ENCODE data around the gene SPDYE1. TPM values are rescaled to one million over a fixed set of nuclear protein-coding genes. Genes with fewer than 3 reads are reported as not detected.

Gene SPDYE1
- total RNA-seq, 1 donor from 2014 or later, result not detected

DNA sequence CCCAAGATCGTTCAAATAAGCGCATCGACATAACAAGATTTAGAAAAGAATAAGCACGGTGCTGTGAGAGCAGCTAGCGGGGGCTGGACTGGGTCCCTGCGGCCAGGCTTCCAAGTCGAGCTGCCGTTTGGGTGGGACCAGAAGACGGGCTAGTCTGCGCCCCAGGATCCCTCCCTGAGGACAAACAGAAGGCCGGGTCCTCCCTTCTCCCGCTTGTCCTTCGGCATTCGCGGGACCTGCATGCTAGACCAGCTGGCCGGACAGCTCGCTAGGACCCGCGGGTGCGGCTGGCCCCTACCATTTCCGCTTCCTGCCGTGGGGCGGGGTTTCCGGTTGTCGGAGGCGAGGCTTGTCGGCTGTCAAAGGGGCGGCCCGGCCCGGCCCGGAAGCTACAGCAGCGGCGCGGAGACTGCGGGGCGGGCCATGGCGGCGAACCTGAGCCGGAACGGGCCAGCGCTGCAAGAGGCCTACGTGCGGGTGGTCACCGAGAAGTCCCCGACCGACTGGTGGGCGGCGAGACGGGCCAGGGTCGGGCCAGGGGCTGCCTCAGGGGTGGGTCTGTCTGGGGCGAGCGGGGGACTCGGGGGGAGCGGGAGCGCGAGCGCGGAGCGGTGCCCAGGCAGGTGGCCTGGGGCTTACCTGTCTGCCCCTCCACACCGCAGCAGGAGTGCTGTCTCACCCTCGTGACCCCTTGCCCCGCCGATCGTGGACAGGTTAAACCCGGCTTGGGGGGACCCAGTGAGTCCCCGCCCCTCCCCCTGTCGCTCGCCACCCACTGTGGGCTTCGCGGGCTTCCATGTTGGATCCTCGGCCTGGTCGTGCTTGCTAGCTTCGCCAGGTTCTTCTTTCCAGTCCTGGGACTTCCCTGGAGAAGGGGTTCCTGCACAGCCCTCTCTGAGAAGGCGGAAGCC lies 46.9 kb downstream of the SPDYE1 start, which contains the start of gene DBNL:
Gene DBNL (plus strand): TSS at position 388 of the 911 bp plus-strand sequence. CDS start 36 bp downstream, at position 424.
- peak; percentile 96 for DNase-seq (ENCODE audit: low spot score)

- peak; percentile 35 for DNase-seq (ENCODE audit: low spot score)
These were observed 47.7 kb downstream of the SPDYE1 start for GRCh38 chr7:44045226-44046014.

DNA sequence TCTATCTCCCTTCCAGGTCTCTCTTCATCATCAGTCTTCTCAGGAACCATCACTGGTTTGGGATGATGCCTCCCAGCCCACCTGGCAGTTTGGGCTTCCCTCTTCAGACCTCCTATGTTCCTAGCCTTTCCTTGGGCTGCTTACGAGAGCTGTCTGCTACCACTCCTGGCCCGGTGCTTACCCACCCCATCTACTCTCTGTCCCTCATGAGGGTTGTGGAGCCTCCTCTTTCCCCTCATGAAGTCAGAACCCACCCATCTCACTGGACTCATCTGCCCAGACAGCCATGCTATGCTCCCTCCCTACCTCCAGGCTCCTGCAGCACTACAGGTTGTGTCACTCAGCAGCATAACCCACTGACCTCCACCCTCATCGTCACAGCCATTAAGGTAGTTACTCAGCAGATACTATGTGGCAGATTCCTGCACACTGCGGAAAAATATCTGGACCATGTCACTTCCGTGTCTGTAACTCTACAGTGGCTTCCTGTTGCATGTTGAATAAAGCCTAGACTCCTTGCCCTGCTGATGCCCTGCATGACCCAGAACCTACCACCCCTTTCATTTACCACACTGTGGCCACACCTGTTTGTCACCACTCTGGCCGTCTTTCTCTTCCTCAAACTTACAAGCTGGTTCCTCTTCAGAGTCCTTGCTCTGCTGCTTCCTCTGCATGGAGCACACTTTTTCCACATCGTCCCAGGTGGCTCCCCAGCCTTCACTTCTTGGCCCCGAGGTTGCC lies 48.8 kb downstream of the SPDYE1 start:
- peak; percentile 41 for DNase-seq (ENCODE audit: low spot score)

DNA sequence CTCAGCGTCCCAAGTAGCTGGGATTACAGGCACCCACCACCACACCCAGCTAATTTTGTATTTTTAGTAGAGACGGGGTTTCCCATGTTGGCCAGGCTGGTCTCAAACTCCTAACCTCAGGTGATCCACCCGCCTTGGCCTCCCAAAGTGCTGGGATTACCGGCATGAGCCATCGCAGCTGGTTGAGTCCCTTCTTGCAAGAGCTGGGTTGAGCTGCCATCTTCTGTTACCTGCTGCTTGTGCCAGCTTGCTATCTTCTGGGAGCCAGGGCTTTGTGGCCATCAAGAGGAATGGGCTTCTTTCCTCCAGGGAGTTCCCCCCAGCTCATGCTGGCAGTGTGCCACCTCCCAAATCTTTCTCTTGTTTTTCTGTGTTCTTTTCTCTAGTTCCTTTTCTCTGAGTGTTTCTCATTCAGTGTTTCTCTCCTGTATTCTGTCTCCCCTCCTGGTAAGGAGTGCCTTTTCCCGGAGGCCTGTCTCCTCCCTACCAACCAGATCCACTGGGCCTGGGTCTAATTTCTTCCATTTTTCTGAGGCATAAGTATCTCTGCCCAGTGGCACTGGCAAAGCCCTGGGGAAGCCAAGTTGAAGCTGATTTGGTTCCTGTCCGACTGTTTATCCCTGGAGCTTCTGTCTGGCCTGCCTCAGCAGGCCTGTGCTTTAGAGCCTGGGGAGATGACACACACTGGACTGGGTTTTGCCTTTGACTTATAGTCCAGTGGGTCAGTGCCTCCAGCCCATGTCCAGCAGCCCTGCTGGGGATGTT lies 50.5 kb downstream of the SPDYE1 start:
- DNase-seq (ENCODE audit: low spot score), result peak; percentile 37

- peak; percentile 32 for DNase-seq (ENCODE audit: low spot score)
These were observed 52.6 kb downstream of the SPDYE1 start for GRCh38 chr7:44050121-44050914.

GRCh38 chr7:44050915-44051560 lies 53.3 kb downstream of the SPDYE1 start:
- DNase-seq (ENCODE audit: low spot score), result peak; percentile 23

- peak; percentile 24 for DNase-seq (ENCODE audit: low spot score)
These were observed 54.0 kb downstream of the SPDYE1 start for GRCh38 chr7:44051611-44052220.

DNA sequence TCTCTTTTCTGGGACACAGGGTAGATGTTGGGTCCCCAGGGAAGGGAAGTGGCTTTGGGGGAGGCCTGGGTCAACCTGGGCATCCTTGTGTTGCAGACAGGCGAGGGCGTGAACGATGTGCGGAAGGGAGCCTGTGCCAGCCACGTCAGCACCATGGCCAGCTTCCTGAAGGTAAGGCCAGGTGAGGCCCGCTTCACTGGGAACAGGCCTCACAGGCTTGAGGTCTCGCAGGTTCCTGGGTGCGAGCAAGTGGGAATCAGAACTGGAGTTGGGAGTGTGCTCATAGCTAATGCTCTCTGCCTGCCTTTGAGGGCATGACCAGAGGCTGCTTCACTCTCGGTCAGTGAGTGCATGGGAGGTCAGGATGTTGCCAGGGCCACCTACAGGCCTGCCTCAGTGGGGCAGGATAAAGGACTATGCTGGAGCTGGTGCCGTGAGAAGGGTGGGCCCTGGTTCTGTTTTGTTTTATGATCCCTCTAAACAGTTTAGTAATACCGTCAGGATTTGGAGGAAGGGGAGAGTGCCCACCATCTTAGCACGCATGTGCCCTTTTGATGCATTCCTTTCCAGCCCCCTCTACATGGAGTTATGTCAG lies 55.2 kb downstream of the SPDYE1 start:
- peak; percentile 24 for DNase-seq (ENCODE audit: low spot score)

DNA sequence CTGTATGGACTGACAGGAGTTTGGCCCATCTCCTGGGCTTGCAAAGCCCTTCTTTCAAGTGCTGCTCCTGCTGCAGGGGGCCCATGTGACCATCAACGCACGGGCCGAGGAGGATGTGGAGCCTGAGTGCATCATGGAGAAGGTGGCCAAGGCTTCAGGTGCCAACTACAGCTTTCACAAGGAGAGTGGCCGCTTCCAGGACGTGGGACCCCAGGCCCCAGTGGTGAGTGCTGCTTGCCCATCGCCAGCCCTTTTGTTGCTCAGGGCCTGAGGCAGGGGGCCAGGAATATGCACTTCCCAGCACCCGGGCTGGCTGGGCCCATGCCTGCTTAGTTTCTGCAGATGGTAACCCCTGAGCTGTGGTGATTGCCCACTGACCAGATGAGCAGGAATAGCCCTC lies 59.0 kb downstream of the SPDYE1 start:
- DNase-seq (ENCODE audit: low spot score), result peak; percentile 41

GRCh38 chr7:44057181-44057848 lies 59.6 kb downstream of the SPDYE1 start:
- peak; percentile 24 for DNase-seq (ENCODE audit: low spot score)

- DNase-seq (ENCODE audit: low spot score), result no peak
These were observed 60.4 kb downstream of the SPDYE1 start for GRCh38 chr7:44057849-44058758.

DNA sequence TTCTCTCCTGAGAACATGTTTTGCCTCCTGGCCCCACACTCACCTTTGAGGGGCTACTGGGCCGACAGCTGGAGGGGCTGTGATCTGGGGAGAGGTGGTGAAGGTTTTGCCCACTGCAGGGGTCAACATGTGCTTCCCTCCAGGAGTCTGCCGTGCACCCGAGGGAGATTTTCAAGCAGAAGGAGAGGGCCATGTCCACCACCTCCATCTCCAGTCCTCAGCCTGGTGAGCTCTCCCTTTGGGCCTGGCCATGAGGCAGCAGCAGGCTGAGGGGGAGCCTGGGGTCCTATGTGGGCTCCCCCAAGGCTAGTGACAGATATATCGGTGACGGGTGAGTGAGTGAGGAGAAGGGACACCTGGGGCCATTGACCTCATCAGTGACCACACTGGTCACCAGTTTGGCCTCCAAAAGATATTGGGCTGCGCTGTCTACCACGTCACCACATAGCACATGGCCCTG lies 61.1 kb downstream of the SPDYE1 start:
- no peak for DNase-seq (ENCODE audit: low spot score)

- no peak for DNase-seq (ENCODE audit: low spot score)
These were observed 61.8 kb downstream of the SPDYE1 start for GRCh38 chr7:44059219-44060090.

Data from ureter (tissue), 1 donor.